Naive thymus-derived CD4-positive, alpha-beta T cell (primary cell): Measurements from ENCODE around the gene P2RX2. TPM values are rescaled to one million over a fixed set of nuclear protein-coding genes. Genes with fewer than 3 reads are reported as not detected.

ENCODE experiments used
- ATAC-seq: fragments of 150-1000 bp; cut with Tn5 transposase; 2 replicates; pipeline ENCODE4 v1.10.0; 2021; ENCODE audit warnings: mild to moderate bottlenecking, moderate library complexity
- CTCF ChIA-PET: fragments of 350-600 bp; sonication (Branson Sonifier 250); formaldehyde crosslinking; loops from one replicate; lab custom pipeline; 2021; ENCODE audit warnings: antibody characterized with exemption; lab: Charles Lee
- POLR2A ChIA-PET: fragments of 350-600 bp; sonication (Branson Sonifier 250); formaldehyde crosslinking; loops from one replicate; lab custom pipeline; 2021; ENCODE audit warnings: antibody characterized with exemption, inconsistent platforms; lab: Charles Lee
- DNase-seq, 9 donors: peaks; one replicate each; pipeline versions ENCODE4 v3.0.0 to v3.0.0-alpha.2; 2020 to 2022; ENCODE audit warnings: mixed read lengths in 1 of 9
- H3K27ac ChIP-seq: one replicate; pipeline ENCODE4 v1.7.0; 2013; ENCODE audit warnings: mild to moderate bottlenecking, low read depth, low read length, moderate library complexity
- H3K27me3 ChIP-seq, 2 donors: one replicate each; pipeline ENCODE4 v1.7.0; 2013; ENCODE audit warnings: low read length in 2 of 2, mild to moderate bottlenecking in 2 of 2, moderate library complexity in 2 of 2; ENCODE audit not compliant: control insufficient read depth in 2 of 2, insufficient read depth in 2 of 2
- H3K36me3 ChIP-seq, 3 experiments: 1 replicate in 2 of 3; 2 replicates in 1 of 3; pipeline ENCODE4 v1.7.0; 2013; ENCODE audit warnings: low read length in 3 of 3, mild to moderate bottlenecking in 3 of 3, moderate library complexity in 1 of 3; ENCODE audit not compliant: insufficient read depth in 3 of 3, control insufficient read depth in 2 of 3
- H3K4me1 ChIP-seq, 2 donors: one replicate each; pipeline ENCODE4 v1.7.0; 2013; ENCODE audit warnings: low read length in 2 of 2, mild to moderate bottlenecking in 2 of 2, moderate library complexity in 1 of 2; ENCODE audit not compliant: control insufficient read depth in 2 of 2, insufficient read depth in 2 of 2
- H3K4me3 ChIP-seq: 2 replicates; pipeline ENCODE4 v1.7.0; 2013; ENCODE audit warnings: mild to moderate bottlenecking, low read length
- H3K9me3 ChIP-seq, 3 experiments: 1 replicate in 2 of 3; 2 replicates in 1 of 3; pipeline ENCODE4 v1.7.0; 2013; ENCODE audit warnings: low read length in 3 of 3; ENCODE audit not compliant: control insufficient read depth in 2 of 3
- H3K27ac Mint-ChIP-seq, 9 donors: one replicate each; pipeline ENCODE4 v1.8.0; 2020 to 2022; ENCODE audit warnings: mixed read lengths in 9 of 9, mild to moderate bottlenecking in 8 of 9, moderate library complexity in 5 of 9, inconsistent platforms in 2 of 9
- H3K27me3 Mint-ChIP-seq, 5 donors: one replicate each; pipeline ENCODE4 v1.8.0; 2021 to 2022; ENCODE audit warnings: mixed read lengths in 5 of 5, mild to moderate bottlenecking in 1 of 5
- H3K36me3 Mint-ChIP-seq, 5 donors: one replicate each; pipeline ENCODE4 v1.8.0; 2020 to 2022; ENCODE audit warnings: mixed read lengths in 5 of 5, mild to moderate bottlenecking in 3 of 5, inconsistent platforms in 1 of 5
- H3K4me1 Mint-ChIP-seq, 7 donors: one replicate each; pipeline ENCODE4 v1.8.0; 2020 to 2022; ENCODE audit warnings: mixed read lengths in 7 of 7, mild to moderate bottlenecking in 3 of 7, inconsistent platforms in 1 of 7
- H3K4me3 Mint-ChIP-seq, 10 donors: one replicate each; pipeline ENCODE4 v1.8.0; 2020 to 2022; ENCODE audit warnings: mild to moderate bottlenecking in 10 of 10, mixed read lengths in 10 of 10, moderate library complexity in 6 of 10, inconsistent platforms in 2 of 10
- H3K9me3 Mint-ChIP-seq, 11 donors: one replicate each; pipeline ENCODE4 v1.8.0; 2020 to 2022; ENCODE audit warnings: mixed read lengths in 11 of 11, mild to moderate bottlenecking in 4 of 11, inconsistent platforms in 1 of 11, moderate library complexity in 1 of 11
- intact Hi-C, 2 donors: fragments of 100-400 bp; cut with micrococcal nuclease; formaldehyde crosslinking; loops; one replicate each; pipeline ENCODE4 v1.15.1; 2023
- polyA plus RNA-seq, 2 donors: library from polyadenylated mRNA; unstranded; fragments of 300-500 nt; fragmentation: Illumina TruSeq; gene quantifications; one replicate each; pipeline ENCODE4 v1.2.3, GENCODE V29; 2021
- total RNA-seq, 6 experiments: library from RNA in 5 of 6; stranded (reverse) in 5 of 6; gene quantifications; 1 replicate in 5 of 6; 2 replicates in 1 of 6; pipeline ENCODE4 v1.2.3 and lab custom pipeline; 2021 to 2026

P2RX2 gene
- total and polyA plus RNA-seq, 7 experiments from 2014 or later, result 0.32 TPM; not detected in 6

- Histone ChIP-seq H3K27me3 (peaks cover 4 to 19% of the 10 kb centered on the region in 2 donors), H3K4me3 (no peak overlapping the region), H3K4me1 (peaks cover 0 to under 1% of the 10 kb centered on the region in 2 donors), H3K27ac (no peak overlapping the region), H3K9me3 (peaks cover 0 to 18% (median 8%) of the 10 kb centered on the region in 3 experiments), H3K36me3 (peaks cover 0 to 15% (median 0%) of the 10 kb centered on the region in 3 experiments)
- POLR2A ChIA-PET, result no interaction called here
- Mint-ChIP-seq H3K27ac (no peak overlapping the region), H3K36me3 (peaks cover 0 to 10% (median 3%) of the 10 kb centered on the region in 5 donors), H3K4me3 (peak overlapping the region in 1 of 10 donors; percentile 4), H3K4me1 (peaks cover 3 to 13% (median 9%) of the 10 kb centered on the region in 7 donors), H3K27me3 (peaks cover 19 to 26% (median 20%) of the 10 kb centered on the region in 5 donors), H3K9me3 (peaks cover 0 to 19% (median 4%) of the 10 kb centered on the region in 11 donors)
- DNase-seq (no peak), ATAC-seq (no peak)
- CTCF ChIA-PET, result interaction anchor here (0.6 kb wide), 1 partner anchor 95 kb away, joined by 3 read pairs; no protein-coding TSS in a partner anchor
- intact Hi-C loops, result no loop called here
These were observed 1.7 kb downstream of the P2RX2 start for GRCh38 chr12:132620113-132620898.

- H3K4me1 ChIP-seq, result no peaks in the 10 kb centered on the region
- ATAC-seq (no peak), DNase-seq (no peak)
- no peak overlapping the region for H3K27ac Mint-ChIP-seq
- peaks cover 13 to 22% (median 14%) of the 10 kb centered on the region in 5 donors for H3K27me3 Mint-ChIP-seq
- peaks cover 0 to 10% (median 4%) of the 10 kb centered on the region in 5 donors for H3K36me3 Mint-ChIP-seq
- intact Hi-C loops, result no loop called here
- no peak overlapping the region for H3K4me3 ChIP-seq
- H3K27ac ChIP-seq, result no peak overlapping the region
- ChIA-PET POLR2A (no interaction called here), CTCF (no interaction called here)
- peaks cover 0 to 14% of the 10 kb centered on the region in 2 donors for H3K27me3 ChIP-seq
- H3K9me3 ChIP-seq, result peaks cover 0 to 15% (median 8%) of the 10 kb centered on the region in 3 experiments
- peaks cover 3 to 11% (median 9%) of the 10 kb centered on the region in 7 donors for H3K4me1 Mint-ChIP-seq
- H3K36me3 ChIP-seq, result peaks cover 0 to 23% (median 0%) of the 10 kb centered on the region in 3 experiments
- peak overlapping the region in 1 of 10 donors; percentile 4 for H3K4me3 Mint-ChIP-seq
- peaks cover 0 to 16% (median 4%) of the 10 kb centered on the region in 11 donors for H3K9me3 Mint-ChIP-seq
These were observed 2.5 kb downstream of the P2RX2 start for GRCh38 chr12:132620899-132621656.

- no peaks in the 10 kb centered on the region for H3K4me1 ChIP-seq
- ChIA-PET POLR2A (no interaction called here), CTCF (no interaction called here)
- Mint-ChIP-seq H3K4me1 (peaks cover 3 to 11% (median 9%) of the 10 kb centered on the region in 7 donors), H3K9me3 (peaks cover 0 to 12% (median 2%) of the 10 kb centered on the region in 11 donors), H3K27ac (peak overlapping the region in 1 of 9 donors; percentile 56), H3K36me3 (peaks cover 0 to 9% (median 4%) of the 10 kb centered on the region in 5 donors), H3K27me3 (peaks cover 13 to 17% (median 13%) of the 10 kb centered on the region in 5 donors), H3K4me3 (no peak overlapping the region)
- ATAC-seq (no peak), DNase-seq (no peak)
- peaks cover 0 to 13% of the 10 kb centered on the region in 2 donors for H3K27me3 ChIP-seq
- intact Hi-C loops, result no loop called here
- H3K36me3 ChIP-seq, result peaks cover 0 to 23% (median 0%) of the 10 kb centered on the region in 3 experiments
- H3K9me3 ChIP-seq, result peaks cover 0 to 7% (median 3%) of the 10 kb centered on the region in 3 experiments
- no peak overlapping the region for H3K4me3 ChIP-seq
- no peak overlapping the region for H3K27ac ChIP-seq
These were observed 3.3 kb downstream of the P2RX2 start for GRCh38 chr12:132621657-132622435.

GRCh38 chr12:132622437-132623071 lies 4.0 kb downstream of the P2RX2 start:
- H3K27ac ChIP-seq, result no peak overlapping the region
- intact Hi-C loops, result no loop called here
- H3K4me3 ChIP-seq, result no peak overlapping the region
- ATAC-seq, result peak; percentile 32
- Mint-ChIP-seq H3K36me3 (peaks cover 0 to 8% (median 4%) of the 10 kb centered on the region in 5 donors), H3K9me3 (peaks cover 0 to 5% (median 0%) of the 10 kb centered on the region in 11 donors), H3K4me3 (no peak overlapping the region), H3K27me3 (peaks cover 7 to 10% (median 8%) of the 10 kb centered on the region in 5 donors), H3K4me1 (peaks cover 3 to 11% (median 8%) of the 10 kb centered on the region in 7 donors), H3K27ac (no peak overlapping the region)
- H3K4me1 ChIP-seq, result no peaks in the 10 kb centered on the region
- CTCF ChIA-PET, result no interaction called here
- DNase-seq, result no peak
- H3K9me3 ChIP-seq, result peaks cover 0 to under 1% (median 0%) of the 10 kb centered on the region in 3 experiments
- peaks cover 0 to 23% (median 0%) of the 10 kb centered on the region in 3 experiments for H3K36me3 ChIP-seq
- H3K27me3 ChIP-seq, result peaks cover 0 to 6% of the 10 kb centered on the region in 2 donors
- POLR2A ChIA-PET, result no interaction called here

- H3K9me3 Mint-ChIP-seq, result no peaks in the 10 kb centered on the region
- POLR2A ChIA-PET, result no interaction called here
- no peak overlapping the region for H3K4me3 Mint-ChIP-seq
- Histone ChIP-seq H3K36me3 (peaks cover 0 to 23% (median 0%) of the 10 kb centered on the region in 3 experiments), H3K27ac (no peak overlapping the region), H3K9me3 (no peaks in the 10 kb centered on the region), H3K4me1 (no peaks in the 10 kb centered on the region), H3K27me3 (no peaks in the 10 kb centered on the region), H3K4me3 (no peak overlapping the region)
- H3K27me3 Mint-ChIP-seq, result peaks cover 0 to 3% (median under 1%) of the 10 kb centered on the region in 5 donors
- intact Hi-C loops, result no loop called here
- H3K4me1 Mint-ChIP-seq, result peaks cover 0 to 5% (median under 1%) of the 10 kb centered on the region in 7 donors
- CTCF ChIA-PET, result no interaction called here
- ATAC-seq (no peak), DNase-seq (no peak)
- peaks cover 0 to 6% (median 3%) of the 10 kb centered on the region in 5 donors for H3K36me3 Mint-ChIP-seq
- H3K27ac Mint-ChIP-seq, result peak overlapping the region in 4 of 9 donors; percentile 27 to 77 (median 32)
These were observed 4.7 kb downstream of the P2RX2 start for GRCh38 chr12:132623072-132623869.
